HG03103 (cell line): ENCODE results near the gene FNDC3B.
A peak's percentile ranks its signal among the peaks of the same experiment; 100 is the strongest.

Experiments
- ATAC-seq: cut with Tn5 transposase; IDR thresholded peaks from one replicate; pipeline ENCODE4 v1.9.1; 2021; ENCODE audit warnings: low read depth; ENCODE audit not compliant: unreplicated experiment

The FNDC3B gene

DNA sequence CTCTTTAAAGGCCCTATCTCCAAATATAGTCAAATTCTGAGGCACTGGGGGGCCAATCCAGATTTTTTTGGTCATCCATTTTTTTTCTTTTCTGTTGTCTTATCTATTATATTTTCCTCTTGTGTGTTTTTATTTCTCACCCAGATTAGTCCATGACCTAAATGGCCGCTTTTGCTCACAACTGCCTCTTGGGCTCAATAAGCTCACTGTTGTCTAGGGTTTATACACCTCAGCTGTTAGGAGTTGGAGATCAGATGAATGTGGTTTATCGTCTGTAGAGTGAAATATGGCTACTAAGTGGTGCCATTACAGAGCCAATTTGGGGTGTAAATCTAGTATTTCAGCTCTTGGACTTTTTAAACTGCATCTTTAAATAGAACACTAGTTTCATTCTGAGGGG is 235.5 kb downstream of the FNDC3B start:
- no peak for ATAC-seq

DNA sequence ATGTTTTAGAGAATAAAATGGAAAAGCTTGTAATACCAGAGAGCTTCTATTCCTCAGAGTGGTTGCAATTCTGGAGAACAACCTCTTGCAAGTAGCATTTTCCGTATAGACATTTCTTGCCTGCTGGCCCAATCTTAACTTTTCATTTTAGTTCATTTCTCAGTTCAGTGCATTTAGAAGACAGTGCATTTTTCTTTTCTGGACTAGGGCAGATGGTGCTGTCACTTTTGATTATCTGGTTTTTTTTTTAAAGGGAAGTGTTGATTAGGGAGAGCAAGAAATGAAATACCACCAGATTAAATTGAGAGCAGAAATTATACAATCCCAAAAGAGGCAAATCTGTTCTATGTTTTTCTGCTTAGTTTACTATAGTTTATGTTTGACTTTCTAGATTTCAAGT is 236.2 kb downstream of the FNDC3B start:
- ATAC-seq, result no peak

DNA sequence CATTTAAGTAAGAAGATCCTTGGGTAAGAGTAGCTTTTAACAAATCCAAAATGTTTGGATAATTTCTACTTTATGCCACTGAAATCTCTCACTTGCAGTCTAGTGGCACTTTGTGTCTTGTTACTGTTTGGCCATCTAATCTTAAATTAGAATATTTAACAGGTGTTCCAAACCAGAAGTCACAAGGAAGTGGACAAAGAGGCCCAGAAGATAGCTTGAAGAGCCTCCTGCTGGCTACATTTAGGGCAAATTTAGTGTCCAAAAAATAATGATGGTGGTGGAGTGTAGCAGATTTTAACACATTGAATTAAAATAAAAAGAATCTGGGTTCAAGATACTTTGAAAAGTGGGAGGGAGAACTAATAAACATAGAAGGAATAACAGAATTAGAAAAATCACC is 236.7 kb downstream of the FNDC3B start:
- no peak for ATAC-seq

DNA sequence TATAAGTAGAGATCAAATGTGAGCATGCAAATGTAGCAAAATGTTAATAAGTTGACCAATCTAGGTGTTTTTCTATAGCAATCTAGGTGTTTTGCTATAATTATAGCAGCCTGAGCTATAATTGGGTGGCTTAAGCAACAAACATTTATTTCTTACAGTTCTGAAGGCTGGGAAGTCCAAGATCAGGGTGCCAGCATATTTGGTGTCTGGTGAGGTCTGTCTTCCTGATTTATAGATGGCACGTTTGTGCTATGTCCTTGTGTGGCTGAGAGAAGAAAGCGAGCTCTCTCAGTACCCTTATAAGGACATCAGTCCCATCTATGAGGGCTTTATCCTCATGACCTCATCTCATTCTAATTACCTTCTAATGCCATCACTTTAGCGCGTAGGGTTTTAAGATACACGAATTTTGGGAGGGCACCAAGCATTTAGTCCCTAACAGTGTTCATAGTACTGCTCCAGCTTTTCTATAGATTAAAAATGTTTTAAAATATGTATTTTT is 237.8 kb downstream of the FNDC3B start:
- ATAC-seq, result no peak

DNA sequence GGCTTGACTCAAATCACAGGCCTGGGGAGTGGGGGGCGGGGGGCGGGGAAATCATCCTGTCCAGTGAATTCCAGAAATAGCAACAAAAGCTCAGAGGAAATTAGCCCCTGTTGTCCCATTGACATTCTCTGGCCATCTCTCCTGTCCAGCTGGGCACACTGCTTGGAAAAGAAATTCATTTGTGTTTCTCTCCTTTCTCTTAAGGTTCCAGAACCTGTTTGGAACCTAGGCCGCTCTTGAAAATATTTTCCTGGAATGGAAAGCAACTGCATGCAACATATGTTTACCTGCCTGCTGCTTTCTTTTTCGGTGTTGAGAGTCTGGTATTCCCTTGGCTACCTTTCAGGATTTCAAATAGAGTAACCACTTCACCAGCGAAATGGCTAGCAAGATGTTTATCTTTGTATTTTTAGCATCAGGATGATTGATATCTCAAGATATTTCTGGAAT is 239.8 kb downstream of the FNDC3B start:
- ATAC-seq, result no peak

DNA sequence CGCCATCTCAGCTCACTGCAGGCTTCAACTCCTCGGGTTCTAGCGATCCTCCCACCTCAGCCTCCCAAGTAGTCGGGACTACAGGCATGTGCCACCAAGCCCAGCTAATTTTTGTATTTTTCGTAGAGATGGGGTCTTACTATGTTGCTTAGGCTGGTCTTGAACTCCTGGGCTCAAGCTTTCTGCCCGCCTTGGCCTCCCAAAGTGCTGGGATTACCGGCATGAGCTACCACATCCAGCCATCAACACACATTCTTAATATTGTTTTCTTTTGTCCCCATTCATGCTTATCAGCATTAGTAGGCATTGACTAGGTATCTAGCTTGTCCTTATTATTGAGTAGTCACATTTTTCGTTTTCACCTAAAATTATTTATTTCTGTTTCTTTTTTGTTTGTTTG is 240.6 kb downstream of the FNDC3B start:
- ATAC-seq, result no peak

DNA sequence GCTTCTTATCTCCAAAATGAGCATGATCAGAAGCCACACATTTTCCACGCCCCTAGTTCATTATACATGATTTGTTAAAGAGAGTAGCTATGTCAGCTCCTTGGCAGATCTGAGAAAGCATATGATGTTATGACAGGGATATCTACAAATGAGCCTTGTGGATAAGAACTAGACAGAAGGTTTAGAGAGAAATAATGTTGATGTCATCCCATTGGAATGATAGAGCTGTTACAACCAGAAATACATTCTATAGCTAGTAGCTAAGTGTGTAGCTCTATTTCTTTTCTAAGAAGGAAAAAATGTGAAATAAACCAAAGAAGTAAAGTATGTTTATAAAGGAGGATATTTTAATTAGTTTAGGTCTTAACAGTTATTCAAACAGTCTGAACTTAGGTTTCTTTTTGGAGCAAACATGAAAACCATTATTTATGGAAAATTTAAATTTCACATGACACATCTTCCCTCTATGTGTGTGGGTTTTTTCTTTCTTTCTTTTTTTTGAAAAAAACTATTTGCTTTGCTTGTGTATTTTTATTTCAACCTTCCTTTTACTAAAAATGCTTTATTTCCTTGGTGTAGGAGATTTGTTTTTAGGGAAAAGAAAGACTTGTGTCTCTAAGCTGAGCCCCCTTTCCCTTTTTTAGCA is 241.2 kb downstream of the FNDC3B start:
- ATAC-seq, result no peak

DNA sequence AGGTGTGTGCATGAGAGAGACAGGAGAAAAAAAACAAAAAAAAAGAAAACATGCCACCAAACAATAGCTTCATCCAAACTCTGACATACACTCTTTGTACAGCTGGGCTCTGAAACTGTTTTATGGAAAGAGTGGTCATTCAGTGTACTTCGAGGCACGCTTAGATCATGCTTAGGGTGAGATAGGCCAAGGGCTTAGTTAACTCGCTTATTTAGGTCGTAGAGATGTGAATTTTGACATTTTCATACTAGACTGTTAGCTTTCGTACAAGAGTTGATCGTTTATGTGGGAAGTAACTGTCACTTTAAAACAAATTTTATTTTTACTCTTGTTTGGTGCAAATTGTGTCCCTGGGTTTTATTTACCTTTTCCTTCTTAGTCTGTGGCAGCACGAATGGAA is 242.5 kb downstream of the FNDC3B start:
- no peak for ATAC-seq

DNA sequence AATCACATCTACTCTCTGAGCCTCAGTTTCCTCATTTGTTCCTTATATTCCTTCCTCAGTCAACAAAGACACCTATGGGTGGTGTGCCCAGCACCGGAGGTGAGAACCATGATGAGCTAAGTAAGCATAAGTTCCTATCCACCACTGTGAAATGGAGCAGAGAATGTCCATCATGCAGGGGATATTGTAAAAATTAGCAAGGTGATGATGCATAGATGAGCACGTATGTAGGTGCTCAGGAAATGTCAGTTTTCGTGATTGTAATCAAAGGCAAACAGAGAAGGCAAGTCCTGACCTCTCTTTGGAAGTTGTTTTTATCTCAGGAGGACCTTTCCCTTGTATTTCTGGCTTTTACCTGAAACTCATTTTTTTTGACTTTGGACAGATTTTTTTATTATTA is 243.5 kb downstream of the FNDC3B start:
- no peak for ATAC-seq

DNA sequence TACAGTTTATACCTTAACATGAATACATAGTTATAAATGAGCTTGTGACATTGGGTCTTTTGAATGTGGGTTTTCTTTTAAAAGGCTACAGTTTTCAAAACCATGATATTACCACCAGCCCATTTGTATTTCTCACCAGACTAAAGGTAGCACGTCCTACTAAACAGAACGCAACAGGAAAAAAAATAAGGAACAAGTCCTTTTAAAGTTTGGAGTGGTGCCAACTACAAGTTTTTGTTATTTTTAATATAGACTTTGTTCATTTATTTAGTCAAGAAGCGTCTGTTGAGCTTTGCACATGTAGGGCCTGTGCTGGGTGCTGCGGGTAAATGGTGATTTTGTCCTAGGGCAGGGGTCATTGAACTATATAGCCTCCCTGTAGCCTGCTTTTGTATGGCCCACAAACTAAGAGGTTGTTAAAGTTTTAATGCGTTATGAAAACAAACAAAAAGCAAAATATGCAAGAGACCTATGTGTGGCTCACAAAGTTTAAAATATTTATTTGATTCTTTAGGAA is 244.5 kb downstream of the FNDC3B start:
- ATAC-seq, result no peak

DNA sequence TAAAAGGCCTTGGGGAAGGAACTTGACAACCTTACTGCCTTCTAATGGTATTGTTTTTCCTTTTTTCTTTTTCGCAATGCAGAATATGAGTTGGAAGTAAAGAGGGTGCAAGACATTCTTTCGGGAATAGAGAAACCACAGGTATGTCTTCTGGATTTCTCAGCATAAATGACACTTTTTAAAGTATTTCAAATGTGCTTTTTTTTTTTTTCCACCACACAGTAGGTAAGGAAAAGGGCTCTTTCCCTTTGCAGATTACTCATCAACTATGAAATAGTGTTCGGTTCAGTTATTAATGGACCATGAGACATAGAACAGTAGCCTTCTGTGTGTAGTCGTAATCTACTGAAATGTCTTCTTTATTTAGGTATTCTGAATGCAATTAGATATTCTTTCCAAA is 246.5 kb downstream of the FNDC3B start:
- no peak for ATAC-seq

DNA sequence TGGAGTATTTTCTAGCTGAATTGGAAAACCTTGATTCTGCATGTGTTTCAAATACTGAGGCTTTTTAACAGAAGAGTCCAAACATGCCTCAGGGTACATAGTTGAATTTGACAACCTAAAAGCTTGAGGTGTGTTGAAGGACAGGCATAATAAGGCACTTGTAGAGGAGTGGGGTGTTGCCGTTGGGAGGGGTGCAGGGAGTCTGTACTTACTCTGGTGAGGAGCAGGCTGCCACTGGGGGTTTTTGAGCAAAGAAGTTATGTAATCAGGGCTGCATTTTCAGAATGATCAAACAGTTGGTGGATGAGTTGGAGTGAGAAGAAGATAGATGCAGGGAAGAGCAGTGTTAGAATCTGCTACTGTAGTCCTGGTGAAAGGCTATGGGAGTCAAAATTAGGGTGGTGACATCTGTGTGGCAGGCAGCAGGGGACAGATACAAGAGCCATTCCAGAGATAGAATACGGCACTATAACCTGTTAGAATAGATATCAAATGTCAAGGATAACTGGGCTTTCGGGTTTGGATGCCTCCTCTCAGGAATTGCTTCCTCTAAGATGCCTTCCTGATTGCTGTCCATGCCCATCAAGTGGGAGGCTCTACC is 247.3 kb downstream of the FNDC3B start:
- no peak for ATAC-seq

DNA sequence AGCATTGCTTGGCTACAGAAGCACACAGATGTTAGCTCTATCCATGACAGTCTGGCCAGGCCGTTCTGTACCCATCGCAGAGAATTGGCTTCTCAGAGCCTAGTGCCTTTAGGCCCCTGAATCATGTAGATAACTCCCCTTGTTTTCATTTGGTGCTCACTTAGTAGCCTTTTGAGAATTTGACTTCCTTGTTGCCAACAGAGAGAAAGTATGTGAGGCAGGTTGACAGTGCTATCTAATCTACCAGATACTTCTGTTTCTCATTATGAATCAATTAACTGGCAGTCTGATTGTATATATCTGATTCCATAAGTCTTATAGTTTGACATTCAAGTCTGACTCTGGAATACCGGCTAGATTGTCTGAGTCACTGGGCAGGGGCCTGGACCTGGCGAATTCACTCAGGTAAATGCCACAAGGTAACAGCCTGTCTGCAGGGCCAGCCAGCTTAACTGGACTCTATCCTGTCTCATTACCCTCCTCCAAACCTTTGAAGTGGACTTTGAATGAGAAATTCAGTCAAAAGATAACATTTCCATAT is 248.6 kb downstream of the FNDC3B start:
- ATAC-seq, result no peak

DNA sequence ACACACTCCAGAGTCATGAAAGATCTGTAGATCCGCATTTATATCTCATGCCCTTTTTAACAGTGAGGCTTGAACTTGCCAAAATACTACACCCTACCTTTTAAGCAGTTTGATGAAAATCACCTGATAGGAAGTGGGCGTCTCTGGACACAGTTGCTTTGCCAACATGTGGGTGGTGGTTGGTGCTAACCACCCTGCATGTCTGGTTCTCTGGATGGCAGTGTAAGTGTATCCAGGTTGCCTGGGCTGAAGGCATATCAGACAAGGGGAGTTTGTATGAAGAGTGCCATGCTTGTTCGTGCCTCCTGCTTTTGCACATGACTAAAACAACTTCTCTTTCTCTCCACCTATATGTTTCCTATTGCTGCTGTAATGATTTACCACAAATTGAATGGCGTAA is 249.3 kb downstream of the FNDC3B start:
- no peak for ATAC-seq

DNA sequence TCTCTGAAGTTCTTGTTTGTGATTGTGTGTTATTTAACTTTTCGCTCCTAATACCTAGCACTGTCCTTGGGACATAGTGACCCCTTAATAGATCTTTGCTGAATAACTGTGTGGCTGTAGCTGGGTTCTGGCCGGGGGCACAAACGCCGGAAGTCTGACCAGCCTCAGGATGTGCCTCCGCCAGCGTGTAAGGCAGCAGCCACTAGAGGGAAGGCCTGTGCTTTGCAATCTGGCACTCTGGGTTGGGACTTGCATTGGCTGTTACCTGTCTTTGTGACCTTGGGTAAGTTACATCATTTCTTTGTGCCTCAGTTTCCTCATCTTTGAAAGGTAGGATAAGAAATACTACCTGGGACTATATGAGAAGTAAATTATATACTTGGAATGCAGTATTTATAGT is 250.2 kb downstream of the FNDC3B start:
- ATAC-seq, result peak; percentile 84

DNA sequence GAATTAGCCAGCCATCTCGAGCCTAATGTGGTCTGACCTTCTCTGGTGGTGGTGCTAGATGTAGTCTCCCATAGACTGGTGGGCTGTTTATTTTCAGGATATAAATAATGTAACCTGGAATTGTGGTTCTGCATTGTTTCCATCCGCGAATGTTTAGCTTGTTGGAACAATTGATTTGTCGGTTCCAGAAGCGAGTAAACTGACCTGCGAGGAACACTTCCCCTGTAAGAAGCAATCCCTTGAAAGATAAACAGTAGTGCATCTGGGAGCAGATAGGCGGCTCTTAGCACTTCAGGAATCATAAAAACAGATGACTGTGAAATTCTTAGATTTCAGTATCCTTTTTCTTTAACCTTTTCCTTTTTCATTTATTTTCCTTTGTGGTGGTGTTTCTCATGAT is 251.1 kb downstream of the FNDC3B start:
- no peak for ATAC-seq

DNA sequence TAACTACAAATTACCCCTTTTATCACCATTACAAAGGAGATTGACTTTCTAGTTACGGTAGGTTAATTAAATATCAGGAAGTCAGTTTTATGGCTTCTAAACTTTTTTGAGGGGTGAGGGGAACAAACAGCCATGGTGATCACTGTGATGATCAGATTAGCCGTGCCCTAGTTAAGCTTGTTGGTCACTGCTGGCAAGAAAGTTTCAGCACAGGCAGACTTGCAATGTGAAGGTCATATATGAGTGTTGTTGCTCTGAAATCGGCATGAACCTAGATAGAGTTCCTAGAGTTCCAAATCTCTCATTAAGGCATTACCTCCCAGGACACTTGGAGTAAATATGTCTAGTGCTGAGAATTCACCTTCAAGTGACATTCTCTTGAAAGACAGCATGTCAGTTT is 252.3 kb downstream of the FNDC3B start:
- no peak for ATAC-seq

DNA sequence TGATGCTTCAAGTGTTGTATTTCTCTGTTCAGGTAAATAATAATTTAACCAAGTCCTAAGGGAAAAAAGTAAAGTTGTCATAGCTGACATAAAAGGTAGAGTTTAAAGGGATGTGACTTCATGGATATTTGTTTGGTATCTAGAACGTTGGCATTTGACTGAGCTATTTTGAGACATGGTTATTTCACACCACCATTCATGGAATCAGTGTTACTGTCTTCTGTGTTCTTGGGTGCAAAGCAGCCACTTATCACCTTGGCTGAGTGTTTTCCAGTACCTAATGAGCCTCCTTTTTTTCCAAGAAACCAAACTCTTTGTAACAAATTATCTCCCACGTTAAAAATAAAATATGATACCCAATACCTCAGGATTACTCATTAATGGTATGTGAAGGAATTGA is 253.0 kb downstream of the FNDC3B start:
- no peak for ATAC-seq

DNA sequence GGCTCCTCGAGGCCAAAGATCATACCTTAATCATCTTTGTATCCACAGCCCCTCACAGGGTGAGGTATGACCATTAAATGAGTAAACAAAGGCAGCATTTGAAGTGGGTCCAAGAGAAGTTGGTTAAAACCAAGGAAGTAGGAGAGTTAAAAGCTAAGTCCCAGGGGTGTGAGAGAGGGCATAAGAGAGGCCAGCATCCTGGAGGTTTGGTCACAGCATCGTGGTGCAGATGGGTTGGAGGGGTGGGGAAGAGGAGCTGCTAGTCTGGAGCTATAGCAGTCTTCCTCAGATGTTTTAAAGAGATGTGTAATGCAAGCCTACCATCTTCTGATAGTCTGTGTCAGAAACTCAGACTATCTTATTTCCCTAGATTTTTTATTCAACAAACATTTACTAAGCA is 253.7 kb downstream of the FNDC3B start:
- no peak for ATAC-seq

DNA sequence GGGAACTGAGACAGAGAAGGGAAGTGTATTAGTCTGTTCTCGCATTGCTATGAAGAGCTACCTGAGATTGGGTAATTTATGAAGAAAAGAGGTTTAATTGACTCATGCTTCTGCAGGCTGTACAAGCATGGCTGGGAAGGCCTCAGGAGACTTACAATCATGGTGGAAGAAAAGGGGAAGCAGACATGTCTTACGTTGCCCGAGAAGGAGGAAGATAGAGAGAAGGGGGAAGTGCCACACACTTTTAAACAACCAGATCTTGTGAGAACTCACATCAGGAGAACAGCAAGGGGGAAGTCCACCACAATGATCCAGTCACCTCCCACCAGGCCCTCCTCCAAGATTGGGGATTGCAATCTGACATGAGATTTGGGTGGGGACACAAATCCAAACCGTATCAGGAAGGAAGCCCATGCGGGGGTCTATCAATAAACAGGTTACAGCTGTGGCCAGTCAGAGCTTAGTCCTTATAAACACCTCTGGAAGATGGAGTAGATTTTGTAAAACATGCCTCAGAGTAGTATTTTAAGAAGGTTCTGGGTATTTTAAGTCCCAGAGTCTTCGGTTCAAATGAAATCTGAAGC is 254.9 kb downstream of the FNDC3B start:
- ATAC-seq, result no peak

DNA sequence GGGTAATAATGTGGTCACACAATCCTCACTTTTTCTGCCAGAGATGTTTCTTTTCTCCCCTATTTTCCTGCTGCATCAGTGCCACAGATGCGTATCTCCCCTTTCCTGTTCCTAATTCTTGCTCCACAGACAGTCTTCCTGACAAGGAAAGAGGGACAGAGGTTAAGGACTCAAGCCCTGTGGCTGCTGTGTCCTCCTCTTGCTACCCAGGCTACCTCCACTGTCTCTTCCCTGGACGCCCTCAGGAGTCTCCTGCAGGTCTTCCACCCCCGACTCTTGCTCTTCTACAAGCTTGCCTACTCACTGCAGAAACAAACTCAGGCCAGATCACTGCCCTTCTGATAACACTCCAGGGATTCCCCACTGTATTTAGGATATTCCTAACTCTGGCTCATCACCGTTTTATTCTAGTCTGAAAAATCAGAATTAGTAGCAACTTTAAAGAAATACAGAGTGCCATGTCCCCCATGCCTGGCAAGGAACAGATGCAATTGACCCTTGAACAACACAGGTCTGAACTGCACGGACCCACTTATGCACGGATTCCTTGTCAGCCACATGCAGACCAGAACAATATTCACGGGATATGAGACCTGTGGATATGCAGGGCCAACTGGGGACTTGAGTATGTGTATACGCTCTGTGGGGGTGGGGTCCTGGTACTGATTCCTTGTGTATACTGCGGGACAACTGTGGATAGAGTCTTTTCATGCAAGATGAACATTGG is 257.0 kb downstream of the FNDC3B start:
- no peak for ATAC-seq
